GM18505 (cell line): ENCODE data around the gene CDCP1.

Source experiments
- ATAC-seq: cut with Tn5 transposase; IDR thresholded peaks from one replicate; pipeline ENCODE4 v1.9.1; 2021; ENCODE audit not compliant: unreplicated experiment
- POLR2A ChIP-seq: IDR thresholded peaks from 4 replicates; pipeline ENCODE4 v1.6.1; 2011; ENCODE audit warnings: borderline replicate concordance; ENCODE audit not compliant: insufficient read depth, insufficient read length; ENCODE audit errors: extremely low read depth

CDCP1 gene

DNA sequence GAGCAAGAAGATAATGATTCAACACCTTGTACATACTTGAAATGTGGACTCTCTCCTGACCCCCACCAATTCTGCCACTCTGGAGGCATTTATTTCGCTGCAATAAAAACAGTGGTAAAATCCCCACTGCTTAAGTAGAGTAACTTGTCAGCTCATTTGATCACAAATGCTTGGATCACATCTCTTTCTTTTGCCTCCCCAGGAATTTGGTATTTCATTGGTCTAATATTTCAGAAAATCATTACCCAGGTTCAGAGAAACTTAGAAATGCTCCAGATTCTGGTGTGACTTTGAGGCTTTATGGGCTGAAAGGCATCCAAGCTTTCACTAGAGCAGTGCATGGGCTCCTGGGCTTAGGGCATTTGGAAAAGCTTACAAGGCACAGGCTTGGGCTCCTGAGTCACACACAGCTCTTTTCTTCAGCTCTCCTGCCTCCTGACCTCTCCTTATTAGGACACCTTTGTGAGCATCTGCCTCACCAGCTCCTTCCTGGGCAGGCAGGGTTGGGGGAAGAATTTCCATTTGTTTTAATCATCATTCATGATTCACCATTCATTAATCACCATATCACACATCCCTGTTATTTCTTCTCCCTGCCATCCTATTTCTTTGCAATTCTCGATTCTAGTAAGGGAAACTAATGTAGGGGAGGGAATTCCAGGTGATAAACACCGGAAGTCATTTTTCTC lies 22.5 kb downstream of the CDCP1 start:
- TF ChIP-seq POLR2A = no peak
- ATAC-seq = no peak

DNA sequence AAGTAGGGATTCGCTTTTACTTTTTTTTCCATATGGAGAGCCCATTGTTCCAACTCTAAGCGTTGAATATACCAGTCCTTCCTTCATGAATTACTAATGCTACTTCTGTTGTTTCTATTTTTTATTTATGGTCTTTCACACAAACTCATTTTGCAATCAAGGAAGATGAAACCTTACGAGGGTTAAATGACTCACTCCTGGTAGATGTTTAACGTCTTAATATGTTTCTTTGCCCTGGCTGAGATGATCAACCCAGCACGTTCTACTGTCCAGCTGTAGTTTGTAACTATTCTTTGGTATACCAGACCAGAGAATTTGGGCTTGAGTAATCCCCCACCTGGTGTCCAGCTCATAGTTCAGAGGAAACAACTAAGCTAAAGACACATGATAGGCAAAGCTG lies 23.1 kb downstream of the CDCP1 start:
- ATAC-seq = no peak
- TF ChIP-seq POLR2A = no peak

DNA sequence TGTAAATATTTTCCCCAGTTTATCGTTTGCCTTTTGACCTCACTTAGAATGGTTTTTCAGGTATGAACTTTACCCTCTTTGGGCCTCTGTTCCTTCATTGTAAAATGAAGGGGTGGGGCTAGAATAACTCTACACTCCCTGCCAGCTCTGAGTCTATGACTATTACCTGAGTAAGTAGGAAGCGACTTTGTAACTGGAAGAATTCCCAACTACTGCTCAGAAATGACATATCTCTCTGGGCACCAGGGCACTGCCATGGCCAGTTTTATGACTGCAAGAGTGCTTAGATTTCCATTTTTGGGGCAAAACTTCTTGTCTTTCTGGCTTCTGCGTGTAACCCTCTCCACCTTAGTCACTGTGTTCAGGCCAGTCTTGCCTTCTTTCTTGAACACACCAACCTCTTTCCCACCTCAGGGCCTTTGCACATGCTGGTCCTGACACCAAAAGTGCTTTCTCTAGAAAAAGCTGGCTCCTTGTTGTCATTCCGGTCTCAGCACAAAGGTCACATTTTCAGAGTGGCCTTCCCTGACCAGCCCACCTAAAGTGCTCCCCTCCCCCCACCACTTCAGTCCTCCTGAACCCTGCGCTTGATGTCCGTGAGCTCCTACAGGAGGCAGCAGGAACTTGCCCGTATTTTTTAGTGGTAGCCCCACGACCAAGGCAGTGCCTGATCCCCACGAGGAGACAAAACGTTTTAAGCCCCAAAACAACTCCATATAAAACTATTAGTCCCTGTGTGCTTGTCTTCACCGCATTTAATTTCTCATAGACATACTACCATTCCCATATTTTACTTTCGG lies 25.6 kb downstream of the CDCP1 start:
- TF ChIP-seq POLR2A = no peak
- no peak for ATAC-seq

DNA sequence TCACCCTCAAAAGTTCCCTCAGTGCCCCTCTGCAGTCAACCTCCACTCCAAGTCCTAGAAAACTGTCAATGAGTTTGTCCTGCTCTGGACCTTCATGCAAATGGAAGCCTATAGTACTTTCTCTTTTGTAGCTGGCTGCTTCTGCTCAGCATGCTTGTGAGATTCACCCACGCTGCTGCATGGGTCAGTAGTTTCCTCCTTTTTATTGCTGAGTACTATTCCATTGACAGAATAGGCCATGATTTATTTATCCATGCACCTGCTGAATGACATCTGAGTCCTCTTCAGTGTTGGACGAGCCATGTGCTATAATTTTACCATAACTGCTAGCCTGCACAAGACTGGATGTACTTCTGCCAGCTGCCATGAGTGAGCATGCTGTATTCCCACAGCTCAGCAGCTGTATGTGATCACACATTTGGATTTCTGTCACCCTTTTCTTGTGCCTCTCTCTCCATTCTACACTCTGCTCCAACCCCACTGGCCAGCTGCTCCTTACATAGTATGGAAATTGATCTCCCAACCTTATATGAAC lies 26.3 kb downstream of the CDCP1 start:
- TF ChIP-seq POLR2A = no peak
- no peak for ATAC-seq

DNA sequence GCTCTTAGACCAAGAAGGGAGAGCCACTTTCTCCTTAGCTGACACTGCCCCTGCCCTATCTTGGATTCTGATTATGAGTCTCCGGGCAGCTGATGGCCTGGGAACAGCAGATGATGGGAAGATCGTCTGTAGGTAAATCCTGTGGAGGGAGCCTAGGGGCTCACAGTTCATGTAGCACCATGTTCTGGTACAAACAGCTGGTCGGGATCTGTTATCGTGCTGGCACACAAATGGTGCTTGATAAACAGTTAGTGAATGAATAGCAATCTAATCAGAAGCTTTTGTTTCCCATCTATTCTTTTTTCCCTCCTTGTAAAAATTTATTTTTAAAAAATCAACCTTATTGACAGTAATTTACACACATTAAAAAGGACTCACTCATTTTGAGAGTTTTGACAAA lies 26.8 kb downstream of the CDCP1 start:
- ATAC-seq = no peak
- no peak for TF ChIP-seq POLR2A

DNA sequence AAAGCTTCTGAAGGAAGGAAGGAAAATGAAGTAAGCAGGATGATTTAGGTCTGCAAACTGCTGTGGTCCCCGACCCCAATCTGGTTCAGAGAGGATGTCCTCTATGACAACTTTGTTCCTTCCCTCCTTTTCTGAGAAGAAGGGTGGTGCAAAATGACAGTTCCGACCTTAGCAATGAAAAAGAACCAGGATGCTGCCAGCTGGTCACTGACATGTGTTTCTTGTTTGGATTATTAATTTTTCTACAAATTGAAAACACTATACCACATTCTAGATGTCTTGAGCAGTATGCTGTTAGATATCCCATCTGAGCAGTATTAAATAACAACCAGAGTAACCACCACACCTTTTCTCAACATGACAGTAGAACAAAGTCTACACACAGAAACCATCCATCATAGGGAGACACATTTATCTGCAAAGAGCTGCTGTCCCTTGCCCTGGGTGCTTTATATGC lies 27.5 kb downstream of the CDCP1 start:
- TF ChIP-seq POLR2A = no peak
- ATAC-seq = no peak

DNA sequence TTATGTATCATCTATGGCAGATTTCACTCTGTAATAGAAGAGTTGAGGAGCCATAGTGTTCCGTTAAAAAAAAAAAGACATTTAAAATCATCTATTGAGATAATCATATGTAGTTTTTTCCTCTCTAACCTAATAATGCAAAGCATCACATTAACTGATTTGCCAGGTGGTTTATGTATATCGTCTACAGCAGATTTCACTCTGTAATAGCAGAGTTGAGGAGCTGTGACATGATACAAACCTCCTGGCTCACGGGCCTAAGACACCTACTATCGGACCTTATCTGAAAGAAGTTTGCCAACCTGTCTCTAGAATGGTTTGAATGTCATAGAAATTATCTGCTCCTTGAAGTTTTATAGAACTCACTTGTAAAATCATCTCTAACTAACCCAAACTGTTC lies 29.8 kb downstream of the CDCP1 start:
- no peak for TF ChIP-seq POLR2A

DNA sequence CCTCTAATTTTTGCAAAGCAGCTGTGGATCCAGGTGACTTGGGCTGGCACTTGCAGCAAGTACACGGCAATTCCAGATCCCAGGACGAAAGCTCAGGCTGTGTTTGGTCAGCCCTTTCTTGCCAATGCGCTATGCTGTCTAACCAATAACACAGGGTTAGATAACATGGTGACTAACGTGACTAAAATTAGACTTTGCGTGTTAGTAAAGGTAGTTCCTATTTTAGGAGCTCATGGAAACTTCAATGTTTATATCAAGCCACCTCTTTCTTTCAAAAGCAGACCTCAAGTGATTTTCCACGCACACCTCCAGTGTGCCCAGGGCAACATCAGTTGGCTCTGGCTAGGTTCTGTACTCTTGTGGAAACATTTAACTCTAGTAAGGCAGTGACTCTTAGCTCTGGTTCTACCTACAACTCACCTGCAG lies 32.5 kb downstream of the CDCP1 start:
- no peak for TF ChIP-seq POLR2A
- ATAC-seq = no peak

More for the DNA sequence above, 29.8 kb downstream of the CDCP1 start:
- ATAC-seq = no peak

DNA sequence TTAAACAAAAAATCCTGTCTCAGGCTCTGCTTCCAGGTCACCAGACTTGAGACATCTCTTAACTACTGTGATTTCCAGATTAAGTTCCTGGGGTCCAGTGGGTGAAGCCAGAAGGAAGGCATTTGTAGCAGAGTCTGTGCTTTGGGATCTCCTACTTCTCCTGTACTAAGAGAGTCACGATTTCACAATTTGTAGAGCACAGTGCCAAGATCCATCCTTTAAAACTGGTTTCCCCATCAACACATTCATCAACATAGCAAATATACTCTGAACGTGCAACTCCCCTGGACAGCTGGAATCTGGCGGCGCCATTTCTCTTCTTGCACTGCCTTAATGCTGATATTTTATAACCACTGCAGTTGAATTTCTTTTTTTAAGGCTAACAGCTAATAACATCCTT lies 33.2 kb downstream of the CDCP1 start:
- ATAC-seq = no peak
- no peak for TF ChIP-seq POLR2A

DNA sequence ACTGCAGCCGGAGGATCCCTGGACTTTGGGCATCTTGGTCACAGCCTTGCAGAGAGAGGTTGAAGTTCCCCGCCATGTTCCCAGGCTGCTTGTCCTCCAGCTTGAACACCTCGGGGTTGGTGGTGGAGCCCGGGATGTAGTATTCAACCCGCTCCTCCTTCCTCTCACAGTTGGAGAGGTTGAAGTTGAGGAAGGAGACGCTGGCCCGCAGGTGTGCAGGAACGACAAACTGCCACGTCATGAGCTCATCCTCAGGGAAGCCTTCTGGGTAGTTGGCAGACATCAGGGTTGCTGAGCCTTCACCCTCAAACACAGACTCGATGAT lies 35.7 kb downstream of the CDCP1 start:
- ATAC-seq = no peak
- TF ChIP-seq POLR2A = no peak

DNA sequence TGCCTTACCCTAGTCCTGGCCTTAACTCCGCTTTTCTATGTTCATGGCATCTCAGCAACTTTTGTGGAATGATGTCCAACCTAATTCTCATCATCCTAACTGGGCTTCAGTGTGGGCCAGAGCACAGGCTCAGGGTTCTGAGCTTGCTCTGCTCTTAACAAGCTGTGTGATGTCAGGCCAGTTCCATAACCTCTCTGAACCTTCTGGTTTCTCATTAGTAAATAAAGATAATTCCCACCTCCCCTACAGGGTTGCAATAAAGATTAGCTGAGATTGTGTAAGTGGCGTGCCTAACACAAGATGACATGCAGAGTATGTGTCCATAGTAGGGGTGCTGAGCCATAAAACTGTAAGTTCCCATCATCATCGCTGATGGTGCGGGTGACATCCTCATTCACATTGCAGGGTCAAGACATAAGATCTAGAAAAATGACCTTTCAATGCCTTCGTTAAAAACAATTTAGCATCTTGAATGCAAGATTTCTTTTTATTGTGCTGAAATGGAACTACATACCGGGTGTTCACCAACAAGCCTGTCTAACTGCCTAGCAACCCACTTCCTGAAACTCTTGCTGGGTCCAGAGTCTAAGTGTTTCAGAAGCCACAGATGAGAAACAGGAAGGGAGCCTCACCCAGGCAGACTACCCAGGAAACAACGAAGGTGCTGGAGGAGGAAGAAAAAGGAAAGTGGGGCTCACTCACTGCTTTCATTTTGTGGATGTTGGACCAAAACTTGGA lies 36.2 kb downstream of the CDCP1 start:
- no peak for TF ChIP-seq POLR2A
- no peak for ATAC-seq

DNA sequence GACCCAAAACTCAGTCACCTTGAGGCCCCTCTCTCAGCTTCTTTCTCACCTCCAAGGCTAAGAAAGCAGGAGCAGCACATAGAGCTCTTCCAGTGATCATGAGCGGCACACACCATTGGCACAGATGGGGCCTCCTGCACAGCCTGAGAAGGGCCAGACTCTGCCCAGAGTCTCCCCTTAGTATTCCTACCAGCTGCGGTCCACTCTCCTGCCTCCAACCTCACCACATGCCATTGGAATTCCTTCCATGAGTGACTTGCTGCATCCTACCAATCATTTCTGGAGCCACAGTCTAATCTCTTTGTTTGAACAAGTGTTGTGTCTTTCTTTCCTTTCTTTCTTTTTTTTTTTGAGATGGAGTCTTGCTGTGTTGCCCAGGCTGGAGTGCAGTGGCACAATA lies 39.3 kb downstream of the CDCP1 start:
- no peak for ATAC-seq
- no peak for TF ChIP-seq POLR2A

DNA sequence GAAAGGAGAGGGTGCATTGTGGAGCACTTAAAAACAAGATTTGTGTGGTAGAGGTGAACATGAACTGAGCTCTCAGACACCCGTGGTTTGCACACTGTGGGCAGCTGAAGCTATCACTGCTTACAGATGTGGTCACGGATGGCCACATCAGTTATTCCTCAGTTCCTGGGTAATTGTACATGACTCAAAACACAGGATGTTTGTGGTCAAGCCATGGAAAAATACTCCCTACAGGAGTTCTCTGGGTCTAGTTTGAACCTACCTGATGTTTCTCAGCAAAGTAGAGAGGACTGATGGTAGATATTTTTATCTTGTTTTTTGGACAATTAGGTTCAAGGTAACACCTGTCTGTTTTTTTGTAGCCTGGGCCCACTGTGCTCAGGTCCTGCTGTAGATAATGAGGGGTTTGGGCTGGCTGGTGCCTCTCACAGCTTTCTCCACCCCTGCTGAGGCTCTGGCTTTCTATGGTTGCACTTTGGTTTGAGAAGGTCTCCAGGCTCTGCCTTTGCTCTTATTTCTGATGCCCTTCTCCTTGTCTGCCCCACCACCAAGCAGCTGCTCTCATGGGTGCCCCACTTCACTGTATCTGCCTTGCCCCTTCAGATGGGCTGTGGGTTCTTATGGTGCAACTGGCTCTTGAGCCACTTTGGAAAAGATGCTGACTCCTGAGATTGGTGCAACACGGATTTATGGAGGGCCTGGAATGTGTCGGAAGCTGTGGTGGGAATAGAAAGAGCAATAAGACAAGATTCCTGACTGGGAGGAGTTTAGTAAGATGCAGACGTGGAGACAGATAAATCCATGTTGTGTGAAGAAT lies 40.1 kb downstream of the CDCP1 start:
- no peak for TF ChIP-seq POLR2A
- no peak for ATAC-seq
